Activated naive CD8-positive, alpha-beta T cell treated with anti-CD3 and anti-CD28 coated beads, Interleukin-2, amount 50 U/mL, for 16 hours (primary cell): ENCODE data around the gene LYPLAL1.
A peak's percentile ranks its signal among the peaks of the same experiment; 100 is the strongest.

ENCODE experiments used
- DNase-seq: peaks from one replicate; pipeline ENCODE4 v3.0.0-alpha.2; 2020; ENCODE audit warnings: low read depth, low spot score

The LYPLAL1 gene

DNA sequence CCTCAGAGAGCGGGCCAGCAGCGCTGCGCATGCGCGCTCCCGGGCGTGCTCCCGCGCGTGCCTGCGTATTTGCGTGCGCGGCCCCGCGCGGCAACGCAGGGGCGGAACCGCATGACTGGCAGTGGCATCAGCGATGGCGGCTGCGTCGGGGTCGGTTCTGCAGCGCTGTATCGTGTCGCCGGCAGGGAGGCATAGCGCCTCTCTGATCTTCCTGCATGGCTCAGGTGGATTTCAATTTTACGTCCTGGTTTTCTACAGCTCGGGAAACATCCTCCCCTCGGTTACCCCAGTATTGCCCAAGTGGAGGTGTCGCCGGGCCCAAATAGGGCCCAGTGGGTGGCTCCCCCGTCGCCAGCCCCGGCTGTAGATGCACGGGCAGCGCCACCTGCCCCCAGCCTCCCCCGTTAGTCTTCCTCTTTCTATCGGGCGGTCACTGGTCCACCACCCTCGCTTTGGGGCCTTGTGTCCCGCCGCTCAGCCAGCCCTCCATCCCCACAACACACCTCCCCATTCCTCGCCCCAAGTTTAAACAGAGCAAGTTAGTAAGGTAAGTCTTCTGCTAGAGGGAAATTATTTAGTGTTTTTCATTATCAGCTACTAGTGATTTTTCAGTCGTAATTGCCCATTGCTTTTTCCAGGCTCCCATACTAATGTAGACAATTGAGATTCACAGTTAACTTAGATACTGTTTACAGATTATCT is at the start of gene LYPLAL1:
TSS of gene LYPLAL1 (plus strand) at position 121 of the 702 bp plus-strand sequence. CDS start at position 134, 13 bp downstream.
- DNase-seq = peak; percentile 71

DNA sequence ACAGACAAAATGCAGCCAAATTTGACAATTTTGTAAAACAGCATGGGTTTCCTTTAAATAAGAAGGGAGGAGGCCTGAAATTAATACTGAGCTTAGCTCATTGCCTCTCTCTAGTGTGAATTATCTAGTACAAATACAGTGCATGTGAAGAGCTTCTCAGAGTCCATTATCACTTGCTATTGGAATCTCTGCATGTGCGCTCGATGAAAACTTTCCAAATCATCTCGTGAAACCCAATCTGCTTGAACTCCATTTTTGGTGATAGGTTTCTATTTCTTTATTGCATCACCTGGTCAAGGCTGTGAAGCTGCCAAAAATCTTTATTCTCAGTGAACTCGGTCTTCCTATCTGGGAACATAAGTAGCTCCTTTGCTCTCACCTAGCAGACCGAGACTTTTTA is 49.5 kb upstream of the LYPLAL1 start:
- no peak for DNase-seq

DNA sequence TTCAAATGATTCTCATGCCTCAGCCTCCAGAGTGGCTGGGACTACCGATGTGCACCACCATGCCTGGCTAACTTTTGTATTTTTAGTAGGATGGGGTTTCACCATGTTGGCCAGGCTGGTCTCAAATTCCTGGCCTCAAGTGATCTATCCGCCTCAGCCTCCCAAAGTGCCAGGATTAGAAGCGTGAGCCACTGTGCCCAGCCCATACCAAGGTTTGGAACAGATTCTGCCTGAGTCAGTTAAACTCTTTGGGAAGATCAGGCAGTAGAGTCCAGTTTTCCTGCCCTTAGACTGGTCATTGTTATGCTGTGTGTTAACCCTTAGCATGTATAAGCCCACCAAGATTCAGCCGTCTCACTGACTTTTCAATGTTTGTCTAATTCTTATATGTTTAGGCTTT is 48.3 kb upstream of the LYPLAL1 start:
- no peak for DNase-seq

DNA sequence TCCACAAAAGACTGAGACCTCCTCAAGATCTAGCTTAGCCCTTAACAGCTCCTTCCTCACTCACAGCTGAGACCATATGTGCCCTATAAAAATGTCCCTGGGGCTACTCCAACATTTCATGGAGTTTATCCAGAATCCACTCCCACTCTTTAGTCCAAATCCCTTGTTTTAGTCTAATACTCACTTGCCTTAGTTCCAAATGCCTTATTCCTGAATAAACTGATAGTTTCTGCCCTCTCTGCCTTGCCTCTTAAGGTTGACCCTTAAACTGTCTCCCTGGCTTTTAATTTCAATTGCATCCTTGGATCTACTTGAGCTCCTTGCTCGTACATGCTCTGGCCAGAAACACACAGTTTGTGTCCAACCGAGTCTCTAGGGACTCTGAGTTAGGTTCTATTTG is 47.3 kb upstream of the LYPLAL1 start:
- no peak for DNase-seq

DNA sequence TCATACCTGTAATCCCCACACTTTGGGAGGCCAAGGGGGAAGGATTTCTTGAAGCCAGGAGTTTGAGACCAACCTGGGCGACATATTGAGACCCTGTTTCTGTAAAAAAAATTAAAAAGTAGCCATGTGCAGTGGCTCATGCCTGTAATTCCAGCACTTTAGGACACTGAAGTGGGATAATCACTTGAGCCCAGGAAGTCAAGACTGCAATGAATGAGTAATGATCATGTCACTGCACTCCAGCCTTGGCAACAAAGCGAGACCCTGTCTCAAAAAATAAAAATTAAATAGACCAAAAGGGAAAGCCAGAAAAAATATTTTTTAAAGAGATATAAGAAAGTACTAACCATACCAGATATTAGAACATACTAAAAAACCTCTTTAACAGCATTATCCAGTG is 44.7 kb upstream of the LYPLAL1 start:
- DNase-seq = no peak

DNA sequence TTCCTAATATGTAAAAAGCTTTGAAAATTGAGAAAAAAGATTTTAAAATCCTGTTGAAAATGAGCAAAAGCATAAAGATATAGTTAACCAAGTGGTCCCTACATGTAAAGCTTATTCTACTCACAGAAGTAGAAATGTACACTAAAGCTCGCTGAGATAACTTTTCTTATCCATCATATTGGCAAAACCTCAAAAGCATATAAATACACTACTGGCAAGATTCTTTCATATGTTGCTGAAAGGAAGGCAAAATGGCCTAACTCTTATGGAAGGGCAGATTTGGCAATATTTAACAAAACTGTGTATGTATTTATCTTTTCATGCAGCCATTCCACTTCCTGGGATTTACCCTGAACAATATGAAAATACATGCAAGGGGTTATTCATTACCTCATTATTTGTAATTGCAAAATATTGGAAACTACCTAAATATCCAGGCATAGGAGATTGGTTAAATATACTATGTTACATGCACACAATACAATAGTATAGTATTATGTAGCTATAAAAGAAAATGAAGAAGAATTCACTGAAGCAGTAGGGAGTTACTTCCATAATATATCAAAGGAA is 43.2 kb upstream of the LYPLAL1 start:
- DNase-seq = no peak

DNA sequence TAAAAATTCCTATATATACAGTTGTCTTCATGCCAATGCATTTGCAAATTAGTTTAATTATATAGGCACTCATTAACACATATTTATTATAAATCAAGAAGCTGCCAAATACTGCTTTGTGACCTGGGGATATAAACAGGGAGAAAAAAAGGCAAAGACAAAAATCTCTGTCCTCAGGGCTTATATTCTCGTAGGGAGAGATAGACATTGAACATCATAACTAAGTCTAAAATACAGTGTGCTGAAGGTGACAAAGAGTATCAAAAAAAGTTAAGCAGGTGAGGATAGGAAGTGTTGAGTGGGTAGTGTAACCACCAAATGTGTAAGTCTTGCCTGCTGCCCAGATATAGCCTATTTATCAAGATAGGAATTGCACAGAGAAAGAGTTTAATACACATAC is 40.7 kb upstream of the LYPLAL1 start:
- no peak for DNase-seq

DNA sequence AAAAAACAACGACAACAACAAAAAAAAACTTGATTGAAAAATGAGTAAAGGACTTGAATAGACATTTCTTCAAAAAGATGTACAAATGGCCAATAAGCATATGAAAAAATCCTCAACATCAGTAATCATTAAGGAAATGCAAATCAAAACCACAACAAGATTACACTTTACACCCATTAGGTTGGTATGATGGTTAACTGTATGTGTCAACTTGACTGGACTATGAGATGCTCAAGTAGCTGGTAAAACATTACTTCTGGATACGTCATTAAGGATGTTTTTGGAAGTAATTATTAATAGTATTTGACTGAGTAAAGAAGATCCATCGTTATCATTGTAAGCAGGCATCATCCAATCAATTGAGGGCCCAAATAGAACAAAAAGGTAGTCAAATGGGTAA is 34.9 kb upstream of the LYPLAL1 start:
- DNase-seq = no peak

DNA sequence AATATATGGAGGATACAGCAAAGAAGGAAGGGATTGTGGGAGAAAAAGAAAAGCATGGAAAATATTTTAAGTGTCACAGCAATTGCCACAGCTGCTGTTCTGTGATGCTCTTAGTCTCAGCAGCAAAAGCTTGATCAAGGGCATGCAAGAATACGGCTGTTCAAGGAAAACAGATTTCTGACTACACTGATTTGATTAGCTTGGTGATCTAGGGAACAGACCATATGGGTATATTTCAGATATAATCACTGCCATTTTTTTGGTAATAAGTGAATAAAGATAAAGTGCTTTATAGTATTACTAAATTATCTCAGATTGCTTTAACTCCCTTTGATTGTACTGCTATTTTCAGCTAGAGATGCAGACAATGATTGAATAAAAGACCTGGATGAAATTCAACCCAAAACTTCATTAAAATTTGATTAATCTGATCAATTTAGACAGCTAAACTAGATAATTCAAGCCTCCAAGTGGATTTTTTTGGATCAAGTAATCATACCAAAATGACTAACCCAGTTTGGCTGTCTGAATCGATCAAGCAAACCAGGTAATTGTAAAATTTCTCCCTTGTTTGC is 33.3 kb upstream of the LYPLAL1 start:
- no peak for DNase-seq

DNA sequence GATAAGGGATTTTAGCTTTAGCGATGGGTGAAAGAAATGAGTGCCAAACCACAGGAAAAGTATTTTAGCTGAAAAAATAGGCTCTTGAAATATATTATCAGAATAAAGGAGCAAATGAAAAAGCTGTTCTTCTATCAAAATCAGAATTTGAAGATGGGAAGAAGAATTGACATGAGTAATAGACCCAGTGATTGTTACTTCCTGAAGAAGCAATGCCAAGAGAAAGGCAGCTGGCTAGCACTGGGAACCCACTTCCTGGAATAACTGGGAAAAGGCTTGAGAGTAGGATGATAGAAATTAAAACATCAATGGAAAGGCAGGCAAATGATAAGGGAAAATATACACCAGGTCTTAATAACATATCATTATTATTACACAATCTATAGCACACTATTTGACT is 29.9 kb upstream of the LYPLAL1 start:
- no peak for DNase-seq

DNA sequence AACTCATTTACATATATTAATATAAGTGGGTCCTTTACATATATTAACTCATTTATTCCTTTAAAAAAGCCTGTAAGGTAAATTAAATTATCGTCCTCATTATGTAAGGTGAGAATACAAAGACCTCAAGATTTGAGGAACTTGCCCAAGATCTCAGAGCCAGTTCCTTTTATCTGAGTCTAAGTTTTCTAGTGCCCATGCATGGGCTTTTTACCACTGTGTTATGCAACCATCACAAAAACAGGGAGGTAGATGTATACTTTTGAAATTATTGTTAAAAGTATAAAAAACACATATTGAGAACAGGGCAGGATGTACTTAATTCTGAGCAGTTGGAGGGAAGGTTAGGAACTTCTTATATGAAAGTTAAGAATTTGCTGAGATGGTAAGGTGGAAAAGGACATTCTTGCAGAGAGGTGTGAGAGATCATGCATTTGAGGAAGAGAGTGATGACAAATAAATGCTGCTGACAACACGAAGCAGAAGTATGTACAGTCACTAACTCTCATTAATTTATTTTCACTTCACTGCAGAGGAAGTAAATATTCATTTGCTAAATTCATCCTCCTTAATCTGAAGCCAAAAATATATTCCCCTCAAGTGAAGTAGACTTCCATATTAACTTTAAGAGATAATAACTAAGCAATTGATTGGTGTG is 28.9 kb upstream of the LYPLAL1 start:
- DNase-seq = no peak

DNA sequence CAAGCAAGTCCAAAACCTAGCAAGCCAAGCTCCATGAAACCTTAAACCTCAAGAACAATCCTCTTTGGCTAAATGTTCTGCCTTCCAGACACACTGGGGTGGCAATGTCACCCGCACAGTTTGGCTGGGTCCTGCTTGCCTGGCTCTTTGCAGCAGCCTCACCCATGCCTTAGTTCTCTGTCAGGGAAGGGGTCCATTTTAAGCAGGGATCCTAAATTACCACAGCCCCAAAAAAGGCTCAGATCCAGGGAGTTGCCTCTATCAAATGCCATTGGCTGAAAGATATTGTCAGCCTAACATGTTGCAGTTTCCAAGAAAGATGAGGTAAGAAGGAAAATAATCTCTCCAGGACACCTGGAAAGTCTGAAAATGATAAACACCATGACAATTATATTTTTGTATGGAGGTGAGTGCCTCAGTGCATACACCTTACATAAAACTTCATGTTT is 26.1 kb upstream of the LYPLAL1 start:
- DNase-seq = no peak

DNA sequence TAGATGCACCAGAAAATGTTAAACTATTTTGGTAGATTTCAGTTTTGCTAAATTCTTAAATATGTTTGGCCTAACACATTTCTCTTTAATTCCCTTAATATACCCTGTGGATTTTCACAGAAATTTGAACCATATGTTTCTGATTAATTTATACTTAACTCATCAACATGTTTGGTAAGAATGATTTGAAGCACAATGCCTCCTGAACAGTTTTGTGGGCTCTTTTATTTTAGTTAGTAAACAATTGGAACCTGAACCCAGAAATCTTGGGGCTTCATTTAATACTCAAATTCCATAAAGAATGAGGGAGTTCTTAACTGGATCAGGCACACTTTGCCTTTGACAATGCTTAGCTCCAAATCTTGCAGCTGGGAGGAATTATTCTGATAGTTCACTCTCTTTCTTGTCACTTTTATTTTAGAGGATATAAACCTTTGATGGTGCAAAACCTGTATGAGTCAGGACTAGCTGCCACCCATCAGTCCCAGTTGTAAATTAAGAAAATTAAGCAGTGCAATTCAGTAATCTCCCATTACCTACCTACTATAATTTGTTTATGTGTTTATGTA is 24.6 kb upstream of the LYPLAL1 start:
- no peak for DNase-seq

DNA sequence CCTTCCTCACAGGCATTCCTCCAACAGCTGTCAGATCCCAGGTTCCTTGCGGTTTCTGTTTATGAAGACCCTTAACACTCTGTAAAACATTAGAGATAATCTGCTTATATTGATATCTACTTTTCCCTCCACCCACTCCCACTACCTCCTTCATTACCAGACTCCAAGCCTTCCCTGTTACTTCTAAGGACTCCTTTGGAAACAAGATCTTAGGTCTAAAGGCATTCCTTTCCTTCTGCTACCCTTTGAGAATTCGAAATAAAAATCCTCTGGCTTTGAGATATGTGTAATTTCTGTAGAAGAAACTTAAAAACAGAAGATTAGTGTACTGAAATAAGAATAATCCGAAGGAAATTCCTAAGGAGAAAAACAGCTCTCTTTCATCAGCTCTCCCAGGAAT is 23.7 kb upstream of the LYPLAL1 start:
- DNase-seq = no peak

DNA sequence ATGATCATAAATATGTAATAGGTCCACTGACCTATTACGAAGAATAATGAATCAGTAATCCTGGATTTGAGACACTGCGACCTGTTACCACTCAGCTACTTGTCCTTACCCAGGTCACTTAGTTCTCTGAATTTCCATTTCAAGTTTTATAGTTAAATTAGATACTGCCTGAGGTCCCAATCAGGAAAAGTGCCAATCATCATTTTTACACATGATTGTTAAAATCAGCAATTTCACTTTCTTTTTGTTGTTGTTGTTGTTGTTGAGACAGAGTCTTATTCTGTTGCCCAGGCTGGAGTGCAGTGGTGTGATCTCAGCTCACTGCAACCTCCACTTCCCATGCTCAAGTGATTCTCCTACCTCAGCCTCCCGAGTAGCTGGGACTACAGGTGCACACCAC is 22.8 kb upstream of the LYPLAL1 start:
- no peak for DNase-seq

DNA sequence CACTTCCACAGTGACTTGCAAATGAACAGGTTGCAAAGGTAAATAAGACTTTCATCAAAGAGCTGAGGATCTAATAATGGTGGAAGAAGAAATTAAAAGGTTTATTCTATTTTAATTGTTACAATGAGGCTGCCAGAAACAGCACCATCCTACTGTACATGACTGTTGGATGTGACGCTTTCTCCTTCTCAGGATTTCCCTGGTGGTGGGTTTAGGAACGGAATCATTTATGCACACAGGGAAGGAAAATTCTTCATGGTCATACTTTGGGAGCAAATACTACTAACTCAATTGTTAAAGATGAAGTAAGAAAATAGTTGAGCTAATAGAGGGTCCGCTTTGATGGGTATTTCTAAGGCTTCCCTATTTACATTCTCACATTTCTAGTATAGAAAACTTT is 22.2 kb upstream of the LYPLAL1 start:
- DNase-seq = no peak

DNA sequence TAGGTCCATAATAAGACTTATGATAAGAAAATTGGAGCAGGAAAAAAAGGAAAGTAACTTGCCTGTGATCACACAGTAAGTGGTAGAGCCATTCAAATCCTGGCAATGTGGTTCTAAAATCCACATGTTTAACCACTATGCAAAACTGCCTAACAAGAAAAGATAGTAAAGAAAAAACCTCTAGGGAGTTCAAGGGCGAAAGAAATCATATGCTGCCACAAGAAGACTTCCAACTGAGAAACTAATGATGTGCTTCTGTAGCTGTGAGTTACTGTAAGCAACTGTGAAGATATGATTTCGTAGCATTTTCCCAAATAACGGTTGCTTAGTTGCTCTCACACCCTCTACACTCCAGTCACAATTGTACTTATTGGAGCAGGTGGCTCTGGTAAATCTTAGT is 20.9 kb upstream of the LYPLAL1 start:
- DNase-seq = no peak

DNA sequence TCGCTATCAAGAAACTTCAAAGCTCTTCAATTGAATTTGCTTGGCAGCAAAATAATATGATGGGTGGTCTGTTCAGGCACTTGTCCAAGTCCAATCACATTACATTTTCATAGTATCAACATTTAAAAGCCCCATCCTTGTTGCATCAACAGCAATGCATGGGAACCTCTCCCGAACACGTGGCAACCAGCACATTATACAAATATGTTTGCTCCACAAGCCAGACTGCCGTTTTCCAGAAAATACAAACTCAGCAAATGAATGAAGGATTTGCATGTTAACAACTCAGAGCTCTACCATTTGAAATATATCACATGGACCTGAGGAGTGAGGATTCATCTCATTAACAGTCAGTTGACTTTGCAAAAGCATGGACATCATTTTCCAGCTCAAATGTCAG is 20.0 kb upstream of the LYPLAL1 start:
- no peak for DNase-seq

DNA sequence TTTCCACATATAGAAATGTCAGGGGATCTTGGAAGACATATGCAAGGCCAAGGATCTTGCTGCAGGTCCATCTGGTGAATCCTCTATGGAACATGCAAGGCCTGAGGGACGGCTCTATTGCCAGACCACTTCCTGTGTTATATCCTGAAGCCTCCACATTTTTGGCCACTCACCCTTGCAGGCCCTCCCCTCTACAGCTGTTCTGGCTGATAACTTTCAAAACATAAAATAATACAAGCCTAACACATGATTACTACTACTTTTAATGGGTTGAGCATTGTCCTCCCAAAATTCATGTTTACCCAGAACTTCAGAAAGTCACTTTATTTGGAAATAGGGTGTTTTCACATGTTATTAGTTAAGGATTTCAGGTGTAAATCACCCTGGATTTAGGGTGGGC is 18.5 kb upstream of the LYPLAL1 start:
- DNase-seq = no peak

DNA sequence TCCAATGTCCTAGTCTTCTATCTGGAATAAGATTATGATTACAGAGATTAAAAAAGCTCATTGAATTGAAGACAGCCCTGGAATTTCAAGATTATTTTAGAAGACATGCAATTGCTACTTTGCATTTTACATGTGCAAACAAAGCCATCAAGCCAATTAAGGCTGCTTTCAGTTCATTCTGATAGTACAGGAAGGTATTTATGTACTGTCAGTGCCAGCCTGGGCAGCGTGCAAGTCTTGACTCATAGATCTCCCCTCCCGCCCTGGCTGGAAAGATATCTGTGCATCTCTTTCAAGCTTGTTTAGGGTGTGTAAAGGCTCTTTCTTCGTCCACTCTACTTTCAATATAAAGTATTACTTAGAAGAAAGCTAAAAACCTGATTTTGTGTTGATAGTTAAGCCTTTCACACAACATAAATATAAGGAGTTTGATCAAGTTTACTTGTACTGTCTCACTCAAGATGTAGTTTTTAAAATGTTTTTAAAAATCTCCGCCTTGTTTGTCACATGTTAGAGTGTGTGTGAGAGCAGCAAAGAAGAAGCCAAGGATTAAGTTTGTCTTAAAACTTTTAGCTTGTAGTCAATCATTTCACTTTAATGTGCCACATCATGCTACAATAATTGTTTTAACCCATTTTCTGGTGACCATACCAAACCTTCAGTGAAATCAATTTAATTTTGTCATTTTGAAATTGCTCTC is 13.6 kb upstream of the LYPLAL1 start:
- DNase-seq = no peak

DNA sequence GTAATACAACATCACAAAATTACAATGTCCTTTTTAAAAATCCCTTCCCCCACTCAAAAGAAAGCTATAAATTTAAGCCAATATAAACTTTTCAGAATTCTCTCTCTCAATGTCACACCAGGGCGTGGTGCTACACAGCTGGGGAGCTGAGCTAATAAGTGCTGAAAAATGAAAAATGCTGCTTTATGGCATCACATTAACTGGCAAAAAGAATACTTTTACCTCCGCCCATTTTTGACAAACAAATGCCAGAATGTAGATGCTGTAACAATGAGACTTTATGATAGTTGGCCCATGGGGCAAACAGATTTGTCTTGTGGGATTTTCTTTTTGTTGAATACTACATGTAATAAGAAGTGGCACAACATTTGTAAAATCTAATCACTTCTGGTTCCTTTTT is 12.7 kb upstream of the LYPLAL1 start:
- DNase-seq = no peak

DNA sequence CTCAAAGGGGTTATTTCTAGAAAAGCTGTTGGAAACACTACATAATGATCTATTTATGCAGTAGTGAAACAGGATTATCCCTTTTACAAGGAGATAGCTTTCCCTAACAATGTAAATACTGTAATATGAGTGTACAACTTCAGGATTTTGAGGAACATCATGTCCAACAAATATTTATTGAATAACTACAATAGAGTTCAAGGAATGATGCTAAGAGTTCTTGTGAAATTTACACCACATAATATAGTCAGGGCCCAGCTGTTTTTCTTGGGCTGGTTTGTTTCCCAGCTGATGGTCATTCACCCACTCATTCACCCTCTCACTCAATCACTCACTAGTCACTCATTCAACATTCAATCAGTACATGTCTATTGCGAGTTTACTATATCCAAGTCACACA is 12.3 kb upstream of the LYPLAL1 start:
- no peak for DNase-seq
